CD4-positive, alpha-beta T cell treated with Interleukin-21 for 1 hour (primary cell): Measurements from ENCODE around the gene CHCHD6.

Source experiments
- DNase-seq: peaks from one replicate; pipeline ENCODE4 v3.0.0-alpha.2; 2020

Gene CHCHD6

DNA sequence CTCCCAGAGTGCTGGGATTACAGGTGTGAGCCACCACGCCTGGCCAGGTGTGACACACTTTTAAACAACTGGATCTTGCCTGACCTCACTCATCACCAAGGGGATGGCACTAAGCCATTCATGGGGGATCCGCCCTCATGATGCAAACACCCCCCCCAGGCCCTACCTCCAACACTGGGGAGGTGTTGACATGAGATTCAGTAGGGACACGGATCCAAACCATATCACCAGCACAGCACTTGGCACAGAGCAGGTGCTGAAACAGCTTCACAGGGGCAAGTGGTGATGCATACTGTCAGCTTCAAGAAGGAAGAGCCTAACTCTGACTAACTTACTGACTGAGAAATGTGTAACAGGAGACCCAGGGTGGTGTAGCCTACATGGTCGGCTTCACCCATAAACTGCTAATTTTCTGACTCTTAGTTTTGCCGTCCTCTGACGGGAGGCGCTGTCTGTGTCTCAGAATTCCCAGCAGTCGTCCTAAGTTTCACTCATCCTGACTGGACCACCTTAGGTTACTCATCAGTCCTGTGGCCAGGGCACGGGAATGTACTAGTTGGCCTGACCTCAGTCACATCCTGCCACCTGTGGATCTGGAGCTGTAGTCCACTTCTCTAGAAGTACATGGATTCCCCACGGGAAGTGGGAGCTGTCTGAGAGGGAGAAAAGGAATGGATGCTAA is 197.0 kb downstream of the CHCHD6 start:
- DNase-seq: no peak

DNA sequence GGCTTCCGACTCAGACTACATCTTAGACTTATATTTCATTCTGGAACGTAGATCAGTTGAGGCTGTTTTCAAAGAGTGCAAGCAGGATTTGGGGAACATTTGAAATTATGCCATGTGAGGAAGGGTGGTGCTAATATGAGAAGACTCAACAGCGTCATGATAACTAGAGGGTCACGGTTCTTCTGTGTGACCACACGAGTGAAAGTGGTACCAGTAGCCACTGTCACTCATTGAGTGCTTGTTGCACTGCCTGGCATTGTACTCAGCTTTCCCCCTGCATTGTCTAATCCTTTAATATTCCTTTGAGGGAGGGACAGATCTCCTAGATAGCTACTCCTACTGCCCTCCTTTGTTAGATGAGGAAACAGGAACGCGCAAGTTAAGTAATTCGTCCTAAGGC is 197.6 kb downstream of the CHCHD6 start:
- DNase-seq: no peak

- DNase-seq: no peak
These were observed 199.5 kb downstream of the CHCHD6 start for GRCh38 chr3:126903521-126903920.

DNA sequence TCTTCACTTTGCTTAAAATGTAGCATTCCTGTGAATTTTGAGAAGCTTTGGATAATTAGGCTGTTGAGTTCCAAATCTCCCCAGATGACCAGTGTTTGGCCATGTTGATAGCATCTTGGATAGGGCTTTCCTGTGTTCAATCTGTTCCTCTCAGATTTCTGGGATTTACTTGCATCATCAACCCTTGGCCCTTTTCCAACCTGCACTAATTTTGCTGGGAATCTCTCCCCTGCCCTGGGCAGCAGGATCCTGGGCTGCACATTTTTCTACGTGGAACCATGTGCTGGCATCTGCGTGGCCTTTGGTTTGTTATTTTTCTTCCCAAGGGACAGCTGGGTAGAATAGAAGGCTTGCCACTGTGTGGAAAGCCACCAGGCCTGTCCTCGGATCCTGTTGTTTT is 203.5 kb downstream of the CHCHD6 start:
- no peak for DNase-seq

- DNase-seq: no peak
These were observed 204.8 kb downstream of the CHCHD6 start for GRCh38 chr3:126908752-126909275.

DNA sequence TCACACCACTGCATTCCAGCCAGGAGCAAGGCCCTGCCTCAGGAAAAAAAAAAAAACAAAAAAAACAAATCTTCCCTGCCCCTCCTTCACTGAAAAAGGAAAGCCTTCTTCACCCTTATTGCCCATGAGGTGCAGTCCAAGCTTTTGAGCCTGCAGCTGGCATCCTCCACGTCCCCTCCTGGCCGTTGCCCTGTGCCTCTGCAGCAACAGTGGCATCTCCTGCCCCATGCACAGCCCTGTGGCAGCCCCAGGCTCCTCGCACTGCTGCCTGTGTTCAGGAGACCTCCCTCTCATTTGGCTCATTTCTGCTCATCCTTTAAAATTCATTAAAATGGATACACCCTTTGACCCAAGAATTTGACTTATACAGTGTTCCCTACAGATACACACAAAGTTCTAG is 206.2 kb downstream of the CHCHD6 start:
- DNase-seq: no peak

DNA sequence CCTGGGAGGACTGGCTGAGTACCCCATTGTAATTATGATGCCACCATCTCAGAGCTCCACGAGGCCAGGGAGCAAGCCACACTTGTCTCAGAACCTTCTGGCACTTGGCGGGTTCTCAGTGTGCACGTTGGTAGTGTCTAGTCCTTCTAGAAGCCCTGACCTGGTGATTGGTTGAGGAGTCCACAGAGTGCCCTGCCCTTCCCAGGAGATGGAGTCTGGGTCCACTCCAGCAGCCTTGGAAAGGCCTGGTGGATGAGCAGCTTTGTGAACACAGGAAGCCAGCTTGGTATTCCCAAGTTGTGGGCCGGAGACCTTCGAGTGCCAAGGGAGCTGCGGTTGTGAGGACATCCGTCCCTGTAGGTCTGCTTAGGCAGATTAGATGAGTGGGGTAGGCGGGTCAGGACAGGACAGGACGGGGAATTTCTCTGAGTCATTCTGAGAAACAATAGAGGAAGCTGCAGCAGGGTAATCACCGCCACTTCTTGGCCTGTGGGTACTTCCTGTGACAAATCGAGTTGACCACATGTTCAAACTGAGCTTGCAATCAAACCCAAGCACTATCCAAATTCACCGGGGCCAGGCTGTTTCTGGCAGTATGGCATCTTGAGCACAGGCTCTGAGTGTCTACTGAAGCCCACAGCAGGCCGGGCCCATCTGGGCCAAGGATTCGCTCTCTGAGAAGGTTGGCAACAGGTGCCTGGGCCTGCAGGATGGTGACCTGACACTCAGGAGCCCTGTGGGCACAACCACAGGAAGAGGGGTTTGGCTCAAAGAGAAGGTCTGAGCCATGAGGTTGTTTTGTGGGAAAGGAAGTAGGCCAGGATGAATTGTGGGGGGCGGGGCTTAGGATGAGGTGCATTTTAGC is 207.4 kb downstream of the CHCHD6 start:
- peak; percentile 75 for DNase-seq

- no peak for DNase-seq
These were observed 208.0 kb downstream of the CHCHD6 start for GRCh38 chr3:126912027-126912422.

DNA sequence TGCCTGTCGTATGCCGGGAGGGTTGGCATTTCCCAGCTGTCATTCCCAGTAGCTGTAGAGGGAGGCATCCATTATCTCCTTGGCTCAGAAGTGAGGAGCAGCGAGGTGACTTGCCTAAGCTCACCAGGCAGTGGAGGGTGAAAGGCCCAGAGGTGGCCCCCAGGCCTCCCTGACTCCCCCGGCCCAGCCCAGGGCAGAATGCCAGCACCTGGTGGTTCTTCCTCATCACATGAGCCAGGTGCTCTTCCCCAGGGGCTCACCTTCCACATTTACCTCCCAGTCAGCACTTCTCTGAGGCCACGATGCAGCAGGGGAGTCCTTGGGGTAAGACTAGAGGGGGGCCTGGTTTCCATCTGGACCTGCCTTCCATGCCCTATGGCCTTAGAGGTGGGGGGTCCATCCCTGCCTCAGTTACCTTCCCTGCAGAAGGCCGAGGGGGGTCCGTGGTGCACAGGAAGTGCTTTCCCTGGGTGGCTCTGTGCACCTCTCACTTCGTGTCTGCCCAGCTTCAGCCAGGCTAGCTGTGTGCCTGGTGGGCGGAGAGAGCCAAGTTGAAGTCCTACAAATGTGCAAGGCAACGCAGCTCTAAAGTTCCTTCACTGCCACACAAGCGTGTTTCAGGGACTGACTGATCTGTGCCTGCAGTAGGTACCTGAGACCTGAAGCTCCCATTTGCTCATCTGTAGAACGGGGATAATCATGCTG is 208.6 kb downstream of the CHCHD6 start:
- DNase-seq: no peak

GRCh38 chr3:126913524-126913923 is 209.5 kb downstream of the CHCHD6 start:
- DNase-seq: no peak

- no peak for DNase-seq
These were observed 210.2 kb downstream of the CHCHD6 start for GRCh38 chr3:126914226-126914625.

DNA sequence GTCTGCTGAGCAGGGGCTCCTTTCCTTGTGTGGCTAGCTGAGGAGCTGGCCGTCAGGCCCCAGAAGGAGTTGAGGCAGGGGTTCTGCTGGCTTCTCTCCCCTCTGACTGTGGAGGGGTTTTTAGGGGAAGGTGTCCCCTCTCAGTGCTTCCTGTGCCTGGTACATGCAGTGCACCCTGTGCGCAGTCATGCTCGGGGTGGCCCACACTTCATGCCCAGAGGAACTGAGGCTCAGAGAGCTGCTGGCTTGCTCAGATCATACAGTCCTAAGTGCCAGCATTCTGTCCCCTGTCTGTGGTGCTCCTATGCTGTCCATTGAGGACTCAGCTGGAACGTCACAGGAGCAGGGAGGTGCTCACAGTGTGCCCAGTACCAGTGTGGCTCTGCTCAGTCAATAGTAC is 211.0 kb downstream of the CHCHD6 start:
- DNase-seq: no peak

- DNase-seq: no peak
These were observed 212.5 kb downstream of the CHCHD6 start for GRCh38 chr3:126916546-126916945.

DNA sequence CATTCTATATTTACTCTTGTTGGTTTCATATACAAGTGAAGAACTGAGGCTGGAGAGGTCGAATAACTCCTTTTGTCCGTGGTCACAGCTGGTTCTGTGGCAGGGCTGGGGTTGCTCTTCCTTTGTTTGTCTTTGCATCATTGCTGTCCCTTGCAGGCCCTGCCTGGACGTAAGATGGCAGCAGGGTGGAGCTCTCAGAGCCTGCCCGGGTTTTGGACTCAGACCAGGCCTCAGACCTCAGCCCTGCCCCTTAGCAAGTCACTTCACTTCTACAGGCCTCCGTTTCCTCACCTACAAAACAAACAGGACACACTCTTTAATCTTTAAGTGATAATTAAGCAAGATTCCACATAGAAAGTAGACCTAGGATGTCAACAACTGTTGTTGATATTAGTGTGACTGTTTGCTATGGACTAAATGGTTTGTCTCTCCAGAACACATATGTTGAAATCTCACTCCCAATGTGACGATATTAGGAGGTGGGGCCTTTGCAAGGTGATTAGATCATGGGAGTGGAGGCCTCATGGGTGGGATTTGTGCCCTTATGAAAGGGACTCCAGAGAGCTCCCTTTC is 213.3 kb downstream of the CHCHD6 start:
- no peak for DNase-seq

GRCh38 chr3:126918355-126918821 is 214.3 kb downstream of the CHCHD6 start:
- DNase-seq: no peak

DNA sequence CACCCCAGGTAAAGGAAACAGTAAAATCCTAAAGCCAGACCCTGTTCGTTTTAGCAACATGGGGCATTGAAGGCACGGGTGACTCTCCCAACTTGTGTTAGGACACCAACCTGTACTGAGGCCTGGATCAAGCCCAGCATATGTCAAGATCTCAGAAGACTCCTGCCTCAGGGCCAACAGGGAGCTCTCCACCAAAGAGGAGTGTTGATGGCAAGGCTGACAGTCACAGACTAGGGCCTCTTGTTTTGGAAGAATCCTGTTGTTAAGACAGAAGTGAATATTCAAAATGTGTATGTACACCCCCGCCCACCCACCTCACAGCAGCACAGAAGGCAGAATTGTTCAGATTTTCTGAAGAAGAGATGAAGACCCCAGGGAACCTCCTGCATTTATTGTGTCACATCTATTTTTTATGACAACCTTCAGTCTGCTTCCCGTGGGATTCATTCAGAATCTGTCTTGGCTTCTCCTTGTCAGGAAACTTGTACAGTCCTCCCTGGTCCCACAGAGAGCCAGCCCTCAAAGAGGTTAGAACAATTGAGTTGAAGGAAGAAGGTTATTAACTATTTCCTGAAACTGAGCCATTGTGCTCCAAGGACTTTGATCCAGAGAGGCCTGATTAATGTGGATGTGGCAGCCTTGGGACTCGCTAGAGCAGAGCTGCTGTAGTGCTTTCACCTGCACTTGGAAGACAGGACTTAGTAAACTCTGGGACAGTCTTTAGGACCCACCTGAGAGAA is 217.2 kb downstream of the CHCHD6 start:
- no peak for DNase-seq

- DNase-seq: no peak
These were observed 218.4 kb downstream of the CHCHD6 start for GRCh38 chr3:126922466-126922865.

- DNase-seq: no peak
These were observed 219.4 kb downstream of the CHCHD6 start for GRCh38 chr3:126923423-126923822.

GRCh38 chr3:126923895-126924294 is 219.9 kb downstream of the CHCHD6 start:
- DNase-seq: no peak

GRCh38 chr3:126924458-126924857 is 220.4 kb downstream of the CHCHD6 start:
- DNase-seq: no peak

DNA sequence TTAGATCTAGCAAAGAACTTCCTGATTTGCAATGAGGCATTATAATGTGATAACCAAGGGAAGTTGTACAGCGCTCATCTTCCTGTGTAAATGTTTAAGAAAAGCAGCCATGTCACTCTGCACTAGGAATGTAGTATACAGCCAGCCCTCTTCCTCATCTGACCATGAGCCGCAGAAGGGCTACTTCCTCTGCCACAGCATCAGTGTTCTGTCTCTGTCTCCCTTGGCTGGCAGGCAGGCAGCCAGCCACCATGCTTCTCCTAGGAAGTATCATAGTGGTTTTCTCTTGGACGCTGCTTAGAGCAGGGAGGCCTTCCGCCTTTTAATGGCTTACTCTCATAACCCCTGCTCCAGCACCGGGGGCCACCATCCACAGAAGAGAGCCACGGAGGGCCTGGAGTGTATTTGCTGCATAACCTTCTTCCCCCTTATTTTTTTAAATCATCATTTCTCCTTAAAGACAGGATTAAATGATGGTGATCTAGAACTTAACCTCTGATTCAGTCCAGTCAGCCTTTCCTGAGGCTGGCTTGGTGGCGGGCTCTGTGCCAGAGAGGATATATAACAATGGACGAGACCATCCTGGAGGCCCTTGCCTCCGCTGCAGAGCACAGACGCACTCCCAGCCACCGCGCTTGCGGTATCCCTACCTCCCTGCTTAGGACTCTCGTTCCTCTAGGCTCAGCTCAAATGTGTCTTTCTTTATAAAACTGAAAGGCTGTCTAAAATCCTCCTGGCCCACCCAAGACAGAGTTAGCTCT is 221.6 kb downstream of the CHCHD6 start:
- DNase-seq: no peak
